GM12878 (cell line): ENCODE measurements around the gene ANK3. TPM values are rescaled to one million over a fixed set of nuclear protein-coding genes. Genes with fewer than 3 reads are reported as not detected.

Source experiments
- ATAC-seq: fragments of 200-7000 bp; cut with Tn5 transposase; 3 replicates; pipeline ENCODE4 v1.9.1; 2020; ENCODE audit warnings: mild to moderate bottlenecking, moderate library complexity
- BruUV-seq: library from RNA; stranded (reverse); fragments of 400-500 nt; replicated peaks from 2 replicates; lab custom pipeline; 2021; lab: Mats Ljungman, UMichigan
- CTCF ChIA-PET: fragments of 300-600 bp; sonication (Branson Sonifier 250); formaldehyde crosslinking; extraction: SDS; loops from one replicate; lab custom pipeline; 2021; ENCODE audit warnings: inconsistent platforms; lab: Yijun Ruan, JAX
- POLR2A ChIA-PET: fragments of 350-600 bp; formaldehyde crosslinking; extraction: SDS; loops from one replicate; lab custom pipeline; 2021; ENCODE audit warnings: inconsistent platforms; lab: Charles Lee
- RAD21 ChIA-PET: fragments of 300-600 bp; sonication (Branson Sonifier 250); formaldehyde crosslinking; loops from one replicate; lab custom pipeline; 2023; ENCODE audit warnings: antibody characterized with exemption; ENCODE audit not compliant: unreplicated experiment; lab: Charles Lee
- SMC1A ChIA-PET: fragments of 300-600 bp; sonication (Branson Sonifier 250); formaldehyde crosslinking; loops from one replicate; lab custom pipeline; 2023; ENCODE audit not compliant: unreplicated experiment, uncharacterized antibody; lab: Charles Lee
- DNase-seq: peaks from one replicate; pipeline ENCODE4 v3.0.0-alpha.2; 2011; ENCODE audit warnings: low read depth, low spot score
- FAIRE-seq: peaks from 3 replicates; lab custom pipeline; 2011; peaks lifted over from hg19 to GRCh38; lab: Jason Lieb, UNC
- H2AFZ ChIP-seq: 2 replicates; pipeline ENCODE4 v1.6.0; 2011; ENCODE audit warnings: low read depth, low read length, control low read depth; ENCODE audit not compliant: control insufficient read depth
- H3K27ac ChIP-seq: 2 replicates; pipeline ENCODE4 v1.5.1; 2011; ENCODE audit warnings: control low read depth; ENCODE audit not compliant: control insufficient read depth, insufficient read depth
- H3K27me3 ChIP-seq, 2 experiments: replicated peaks in 1 of 2; 2 replicates each; pipeline versions ENCODE4 v1.6.0 to v1.6.1; 2011; ENCODE audit warnings: low read length in 1 of 2; ENCODE audit not compliant: control insufficient read depth in 2 of 2, insufficient read depth in 2 of 2
- H3K36me3 ChIP-seq, 2 experiments: 2 replicates each; pipeline ENCODE4 v1.5.1; 2011; ENCODE audit warnings: low read length in 1 of 2; ENCODE audit not compliant: control insufficient read depth in 2 of 2, insufficient read depth in 2 of 2
- H3K4me1 ChIP-seq: 2 replicates; pipeline ENCODE4 v1.6.1; 2011; ENCODE audit warnings: mild to moderate bottlenecking, low read length, moderate library complexity, mixed read lengths; ENCODE audit not compliant: control insufficient read depth, insufficient read depth
- H3K4me2 ChIP-seq: 2 replicates; pipeline ENCODE4 v1.6.0; 2011; ENCODE audit warnings: control low read depth; ENCODE audit not compliant: control insufficient read depth, insufficient read depth
- H3K4me3 ChIP-seq: fragments of 200-600 bp; sonication (generic); 2 replicates; pipeline ENCODE4 v1.5.1; 2016
- H3K79me2 ChIP-seq: 2 replicates; pipeline ENCODE4 v1.6.0; 2011; ENCODE audit warnings: low read length; ENCODE audit not compliant: control insufficient read depth, insufficient read depth
- H3K9ac ChIP-seq: 2 replicates; pipeline ENCODE4 v1.8.0; 2011; ENCODE audit warnings: low read length, control low read depth, mixed read lengths; ENCODE audit not compliant: control insufficient read depth, insufficient read depth
- H3K9me3 ChIP-seq: replicated peaks from 3 replicates; pipeline ENCODE4 v1.5.1; 2011; ENCODE audit warnings: mild to moderate bottlenecking, low read length; ENCODE audit not compliant: control insufficient read depth, insufficient read depth
- H4K20me1 ChIP-seq: 2 replicates; pipeline ENCODE4 v1.6.0; 2011; ENCODE audit not compliant: control insufficient read depth, insufficient read depth
- EED ChIP-seq: sonication (generic); IDR thresholded peaks from 2 replicates; pipeline ENCODE4 v1.6.1; 2016; ENCODE audit warnings: antibody characterized with exemption, low read depth
- HDAC6 ChIP-seq: fragments of 200-600 bp; sonication (generic); IDR thresholded peaks from one replicate; pipeline ENCODE4 v1.8.0; 2017; ENCODE audit warnings: antibody characterized with exemption; ENCODE audit not compliant: unreplicated experiment
- JUNB ChIP-seq: IDR thresholded peaks from 2 replicates; pipeline ENCODE4 v1.6.1; 2016; ENCODE audit warnings: antibody characterized with exemption, mild to moderate bottlenecking
- MEF2B ChIP-seq: fragments of 450-650 bp; IDR thresholded peaks from 2 replicates; pipeline ENCODE4 v1.6.1; 2018; ENCODE audit warnings: mild to moderate bottlenecking, moderate library complexity; ENCODE audit not compliant: partially characterized antibody, poor library complexity, severe bottlenecking
- NBN ChIP-seq: fragments of 450-650 bp; IDR thresholded peaks from 2 replicates; pipeline ENCODE4 v1.6.1; 2016
- NFXL1 ChIP-seq: fragments of 450-650 bp; IDR thresholded peaks from 2 replicates; pipeline ENCODE4 v1.6.1; 2017; ENCODE audit warnings: antibody characterized with exemption, mild to moderate bottlenecking, borderline replicate concordance
- PML ChIP-seq: IDR thresholded peaks from 2 replicates; pipeline ENCODE4 v1.6.1; 2012; ENCODE audit warnings: low read length, inconsistent platforms
- RAD21 ChIP-seq: IDR thresholded peaks from 2 replicates; pipeline ENCODE4 v1.6.1; 2011; ENCODE audit warnings: mild to moderate bottlenecking, low read depth, low read length, moderate library complexity; ENCODE audit not compliant: insufficient read depth
- SIN3A ChIP-seq: IDR thresholded peaks from 2 replicates; pipeline ENCODE4 v1.6.1; 2012; ENCODE audit warnings: low read depth, low read length, improper control_type of control experiment
- SREBF2 ChIP-seq: IDR thresholded peaks from 2 replicates; pipeline ENCODE4 v1.6.1; 2012; ENCODE audit warnings: mild to moderate bottlenecking, low read length
- SUZ12 ChIP-seq: fragments of 200-600 bp; sonication (generic); IDR thresholded peaks from one replicate; pipeline ENCODE4 v1.6.1; 2018; ENCODE audit warnings: antibody characterized with exemption, mild to moderate bottlenecking; ENCODE audit not compliant: unreplicated experiment
- ZNF207 ChIP-seq: fragments of 450-650 bp; IDR thresholded peaks from 2 replicates; pipeline ENCODE4 v1.6.1; 2014; ENCODE audit warnings: antibody characterized with exemption, mild to moderate bottlenecking, borderline replicate concordance
- ZNF384 ChIP-seq: IDR thresholded peaks from 2 replicates; pipeline ENCODE4 v1.6.1; 2012; ENCODE audit warnings: low read depth, mild to moderate bottlenecking, low read length, improper control_type of control experiment, borderline replicate concordance
- WGBS: methylation state at CpG from one replicate; pipeline ENCODE4 v1.1.6; 2016; ENCODE audit warnings: low lambda C conversion rate; ENCODE audit not compliant: insufficient replicate concordance, insufficient coverage; ENCODE audit errors: missing lambda C conversion rate; 5-methylcytosine and 5-hydroxymethylcytosine counted together
- in situ Hi-C: fragments of 300-500 bp; cut with MboI; formaldehyde crosslinking; loops from 9 replicates; pipeline ENCODE4 v1.14.3; 2018; ENCODE audit warnings: mixed read lengths
- intact Hi-C: fragments of 100-400 bp; cut with micrococcal nuclease; formaldehyde crosslinking; loops from one replicate; pipeline ENCODE4 v1.14.2; 2022; ENCODE audit not compliant: unreplicated experiment
- polyA plus RNA-seq, 11 experiments: library from polyadenylated mRNA; depleted of rRNA in 4 of 11; unstranded in 6 of 11; stranded (reverse) in 5 of 11; fragments of >200 nt; fragmentation: Nextera tagmentation in 4 of 11; fragmentation: Illumina TruSeq in 1 of 11; extraction: Ambion mirVana in 4 of 11; extraction: Trizol in 1 of 11; gene quantifications; 1 replicate in 1 of 11; 2 replicates in 10 of 11; pipeline versions ENCODE4 v1.2.1 to v1.2.3, GENCODE V29; 2011 to 2016; ENCODE audit warnings: inconsistent platforms in 2 of 11, missing spikeins in 2 of 11, low read depth in 1 of 11
- total RNA-seq, 4 experiments: library from RNA; depleted of rRNA in 3 of 4; stranded (reverse); fragments of >200 nt in 3 of 4; fragmentation: Illumina TruSeq in 1 of 4; extraction: Trizol in 1 of 4; gene quantifications; 2 replicates each; pipeline versions ENCODE4 v1.2.1 to v1.2.3, GENCODE V29; 2013 to 2021
- TF ChIP-seq, protein P1 (sequence below): fragments of 450-650 bp; IDR thresholded peaks from 2 replicates; pipeline ENCODE4 v1.6.1; 2016; ENCODE audit warnings: mild to moderate bottlenecking

ANK3 gene
- total and polyA plus RNA-seq, 10 of the 15 experiments (the other 5 are each of a cell fraction or from before 2014, with no cell fraction given): 0.06 to 0.82 (median 0.20) TPM; not detected in 2

DNA sequence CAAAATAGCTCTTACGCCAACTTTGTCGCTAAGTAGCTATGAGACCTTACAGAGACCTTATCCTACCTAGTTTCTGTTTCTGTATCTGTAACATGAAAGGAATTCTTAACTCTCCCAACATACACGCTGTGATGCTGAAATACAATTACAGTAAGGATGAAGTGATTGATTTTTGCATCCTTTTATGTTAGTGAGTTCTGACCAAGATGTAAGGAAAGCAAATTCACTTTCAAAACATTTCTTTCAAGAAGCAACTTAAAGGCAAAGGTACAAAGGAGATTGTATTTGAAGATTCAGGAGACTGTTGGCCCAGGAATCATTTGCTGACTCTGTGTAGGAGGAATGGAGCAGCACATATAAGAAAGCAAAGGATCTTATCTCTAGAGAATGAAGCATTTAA, 7.1 kb upstream of the ANK3 start:
- Histone ChIP-seq H4K20me1 (no peaks in the 10 kb centered on the region), H2AFZ (no peak overlapping the region), H3K9ac (no peak overlapping the region), H3K27ac (no peak overlapping the region), H3K79me2 (no peaks in the 10 kb centered on the region), H3K9me3 (no peaks in the 10 kb centered on the region), H3K27me3 (no peaks in the 10 kb centered on the region; a peak in 1 of 4 replicates), H3K4me1 (no peaks in the 10 kb centered on the region), H3K4me3 (no peak overlapping the region), H3K4me2 (no peak overlapping the region), H3K36me3 (no peaks in the 10 kb centered on the region)
- ChIA-PET RAD21 (no interaction called here), POLR2A (no interaction called here), CTCF (no interaction called here), SMC1A (interaction anchor here (0.8 to 1.0 kb wide), 2 partner anchors 13 to 36 kb away, joined by 3 read pairs; no protein-coding TSS in a partner anchor)
- in situ Hi-C loops (no loop called here), intact Hi-C loops (no loop called here)
- no peak for TF ChIP-seq NFXL1
- TF ChIP-seq, protein P1, sequence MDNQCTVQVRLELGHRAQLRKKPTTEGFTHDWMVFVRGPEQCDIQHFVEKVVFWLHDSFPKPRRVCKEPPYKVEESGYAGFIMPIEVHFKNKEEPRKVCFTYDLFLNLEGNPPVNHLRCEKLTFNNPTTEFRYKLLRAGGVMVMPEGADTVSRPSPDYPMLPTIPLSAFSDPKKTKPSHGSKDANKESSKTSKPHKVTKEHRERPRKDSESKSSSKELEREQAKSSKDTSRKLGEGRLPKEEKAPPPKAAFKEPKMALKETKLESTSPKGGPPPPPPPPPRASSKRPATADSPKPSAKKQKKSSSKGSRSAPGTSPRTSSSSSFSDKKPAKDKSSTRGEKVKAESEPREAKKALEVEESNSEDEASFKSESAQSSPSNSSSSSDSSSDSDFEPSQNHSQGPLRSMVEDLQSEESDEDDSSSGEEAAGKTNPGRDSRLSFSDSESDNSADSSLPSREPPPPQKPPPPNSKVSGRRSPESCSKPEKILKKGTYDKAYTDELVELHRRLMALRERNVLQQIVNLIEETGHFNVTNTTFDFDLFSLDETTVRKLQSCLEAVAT: no peak
- TF ChIP-seq HDAC6: no peak
- no peak for TF ChIP-seq RAD21
- no peak for FAIRE-seq
- no peak for ATAC-seq
- WGBS: 66% methylated on average over 3 of the region's 3 CpGs
- no peak for DNase-seq
- no TSS peak for BruUV-seq

DNA sequence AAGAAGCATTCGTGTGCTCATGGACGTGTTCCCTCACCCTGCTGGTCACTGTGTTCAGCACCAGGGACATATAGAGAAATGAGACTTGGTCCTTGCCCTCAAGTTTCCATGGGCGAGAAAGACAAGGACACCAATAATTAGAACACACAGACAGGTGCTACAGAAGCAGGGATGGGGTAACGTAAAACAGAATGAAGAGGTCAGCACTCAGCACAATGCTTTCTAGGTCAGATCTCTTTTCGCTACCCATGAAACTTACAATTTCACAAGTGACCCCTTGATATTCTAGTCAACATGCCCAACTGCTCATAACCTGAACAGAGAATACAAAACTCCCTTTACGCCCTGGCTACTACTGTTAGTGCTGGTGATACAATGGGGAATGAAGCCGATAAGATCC, 6.0 kb upstream of the ANK3 start:
- Histone ChIP-seq H3K27me3 (no peaks in the 10 kb centered on the region; a peak in 1 of 4 replicates), H3K9me3 (no peaks in the 10 kb centered on the region), H3K79me2 (no peaks in the 10 kb centered on the region), H3K4me1 (no peaks in the 10 kb centered on the region), H3K27ac (no peak overlapping the region), H4K20me1 (no peaks in the 10 kb centered on the region), H3K9ac (no peak overlapping the region), H2AFZ (no peak overlapping the region), H3K36me3 (no peaks in the 10 kb centered on the region), H3K4me2 (no peak overlapping the region), H3K4me3 (no peak overlapping the region)
- ChIA-PET RAD21 (no interaction called here), POLR2A (no interaction called here), CTCF (interaction anchor here (0.5 kb wide), 1 partner anchor 17 kb away, joined by 3 read pairs; no protein-coding TSS in a partner anchor), SMC1A (interaction anchor here (1.1 kb wide), 1 partner anchor 83 kb away, joined by 3 read pairs; no protein-coding TSS in a partner anchor)
- FAIRE-seq: no peak
- in situ Hi-C loops: no loop called here
- intact Hi-C loops: no loop called here
- DNase-seq: no peak
- 58% methylated on average over 7 of the region's 7 CpGs for WGBS
- no TSS peak for BruUV-seq
- ATAC-seq: no peak
- TF ChIP-seq ZNF207: no peak
- TF ChIP-seq SIN3A: no peak
- no peak for TF ChIP-seq ZNF384
- no peak for TF ChIP-seq JUNB
- no peak for TF ChIP-seq PML
- TF ChIP-seq SREBF2: no peak
- TF ChIP-seq MEF2B: no peak
- no peak for TF ChIP-seq SUZ12
- TF ChIP-seq EED: no peak
- TF ChIP-seq NBN: no peak
